Epithelial cell of proximal tubule (primary cell): Measurements from ENCODE around the gene SMTNL2. TPM values are rescaled to one million over a fixed set of nuclear protein-coding genes. Genes with fewer than 3 reads are reported as not detected.

Experiments
- DNase-seq: peaks from one replicate; pipeline ENCODE4 v3.0.0-alpha.2; 2011; ENCODE audit warnings: low read depth
- H3K4me3 ChIP-seq: 2 replicates; pipeline ENCODE4 v1.5.1; 2011; ENCODE audit warnings: low read depth, mild to moderate bottlenecking, low read length
- total RNA-seq: library from RNA; depleted of rRNA; stranded (reverse); fragments of >200 nt; gene quantifications from 2 replicates; pipeline ENCODE4 v1.2.3, GENCODE V29; 2015
- TF ChIP-seq, protein P1 (sequence below): conservative IDR thresholded peaks from 2 replicates; pipeline ENCODE4 v1.5.1; 2012; ENCODE audit warnings: low read depth, mild to moderate bottlenecking, low read length

Gene SMTNL2
- 0.07 and 1.3 TPM in 2 replicates for total RNA-seq

DNA sequence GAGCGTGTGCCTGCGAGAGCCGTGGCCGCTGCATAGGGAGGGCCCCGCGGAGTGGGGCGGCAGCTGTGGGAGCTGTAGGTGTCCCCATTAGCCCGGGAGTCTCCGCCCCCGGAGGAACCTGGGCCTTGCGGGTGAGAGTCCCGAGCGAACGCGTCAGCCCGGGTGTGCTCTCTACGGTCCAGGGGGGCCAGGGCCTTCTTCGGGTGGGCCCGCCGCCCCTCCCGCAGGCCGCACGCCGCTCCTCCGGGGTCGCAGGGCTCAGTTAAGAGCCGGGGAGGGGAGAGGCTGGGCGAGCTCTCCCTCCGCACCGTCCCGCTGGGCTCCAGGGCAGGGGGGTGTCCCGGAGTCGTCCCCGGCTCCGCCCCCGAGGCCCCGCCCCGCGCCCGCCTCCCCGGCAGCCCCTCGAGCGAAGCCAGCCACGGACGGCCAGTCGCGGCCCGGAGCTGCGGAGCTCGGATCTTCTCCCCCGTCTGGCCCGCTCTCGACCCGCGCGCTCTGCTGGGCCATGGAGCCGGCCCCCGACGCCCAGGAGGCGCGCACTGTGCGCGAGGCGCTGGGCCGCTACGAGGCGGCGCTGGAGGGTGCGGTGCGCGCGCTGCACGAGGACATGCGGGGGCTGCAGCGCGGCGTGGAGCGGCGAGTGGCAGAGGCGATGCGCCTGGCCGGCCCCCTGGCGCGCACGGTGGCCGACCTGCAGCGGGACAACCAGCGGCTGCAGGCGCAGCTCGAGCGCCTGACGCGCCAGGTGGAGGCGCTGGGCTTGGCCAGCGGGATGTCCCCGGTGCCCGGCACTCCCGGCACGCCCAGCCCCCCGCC is at the start of gene SMTNL2:
TSS of gene SMTNL2 (plus strand) at position 429 of the 816 bp plus-strand sequence. CDS start at position 506, 77 bp downstream.
- TF ChIP-seq, protein P1, sequence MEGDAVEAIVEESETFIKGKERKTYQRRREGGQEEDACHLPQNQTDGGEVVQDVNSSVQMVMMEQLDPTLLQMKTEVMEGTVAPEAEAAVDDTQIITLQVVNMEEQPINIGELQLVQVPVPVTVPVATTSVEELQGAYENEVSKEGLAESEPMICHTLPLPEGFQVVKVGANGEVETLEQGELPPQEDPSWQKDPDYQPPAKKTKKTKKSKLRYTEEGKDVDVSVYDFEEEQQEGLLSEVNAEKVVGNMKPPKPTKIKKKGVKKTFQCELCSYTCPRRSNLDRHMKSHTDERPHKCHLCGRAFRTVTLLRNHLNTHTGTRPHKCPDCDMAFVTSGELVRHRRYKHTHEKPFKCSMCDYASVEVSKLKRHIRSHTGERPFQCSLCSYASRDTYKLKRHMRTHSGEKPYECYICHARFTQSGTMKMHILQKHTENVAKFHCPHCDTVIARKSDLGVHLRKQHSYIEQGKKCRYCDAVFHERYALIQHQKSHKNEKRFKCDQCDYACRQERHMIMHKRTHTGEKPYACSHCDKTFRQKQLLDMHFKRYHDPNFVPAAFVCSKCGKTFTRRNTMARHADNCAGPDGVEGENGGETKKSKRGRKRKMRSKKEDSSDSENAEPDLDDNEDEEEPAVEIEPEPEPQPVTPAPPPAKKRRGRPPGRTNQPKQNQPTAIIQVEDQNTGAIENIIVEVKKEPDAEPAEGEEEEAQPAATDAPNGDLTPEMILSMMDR: no peak
- H3K4me3 ChIP-seq: peak within 1 kb of the TSS; percentile 57
- no peak for DNase-seq

DNA sequence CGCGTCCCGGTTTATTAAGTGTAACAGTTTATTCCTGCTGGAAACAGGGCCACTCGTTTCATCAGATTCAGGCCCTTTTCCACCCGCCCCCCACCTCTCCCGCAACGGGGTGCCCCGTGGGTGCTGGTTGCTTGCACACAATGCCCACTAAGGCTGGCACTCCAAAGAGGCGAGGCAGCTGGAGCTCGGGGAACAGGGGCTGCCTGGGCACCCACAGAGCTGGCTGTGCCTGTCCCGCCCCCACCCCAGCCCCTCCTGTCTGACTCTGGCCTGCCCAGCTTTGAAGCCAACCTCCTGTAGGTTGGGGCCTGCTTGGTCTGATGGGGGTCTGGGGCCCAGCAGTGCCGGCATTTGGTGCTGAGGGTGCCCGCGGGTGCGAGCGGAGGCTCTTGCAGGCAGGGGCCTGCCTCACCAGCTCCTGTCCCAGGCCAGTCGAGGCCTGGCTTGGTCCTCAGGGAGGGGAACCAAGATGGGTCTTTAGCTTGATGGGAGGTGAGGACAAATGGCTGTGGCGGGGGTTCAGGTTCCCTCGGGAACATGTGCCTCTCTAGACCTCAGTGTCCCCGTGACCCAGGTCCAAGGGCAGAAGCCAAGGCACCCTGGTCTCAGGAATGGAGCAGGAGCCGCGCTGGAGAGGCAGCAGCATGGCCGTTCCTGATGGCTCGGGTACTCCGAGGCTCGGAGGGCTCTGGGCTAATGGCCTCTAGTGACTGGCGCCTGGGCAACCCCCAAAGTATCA is 49.2 kb upstream of the SMTNL2 start:
- TF ChIP-seq, protein P1: no peak
- no peak overlapping the region for H3K4me3 ChIP-seq
- no peak for DNase-seq

DNA sequence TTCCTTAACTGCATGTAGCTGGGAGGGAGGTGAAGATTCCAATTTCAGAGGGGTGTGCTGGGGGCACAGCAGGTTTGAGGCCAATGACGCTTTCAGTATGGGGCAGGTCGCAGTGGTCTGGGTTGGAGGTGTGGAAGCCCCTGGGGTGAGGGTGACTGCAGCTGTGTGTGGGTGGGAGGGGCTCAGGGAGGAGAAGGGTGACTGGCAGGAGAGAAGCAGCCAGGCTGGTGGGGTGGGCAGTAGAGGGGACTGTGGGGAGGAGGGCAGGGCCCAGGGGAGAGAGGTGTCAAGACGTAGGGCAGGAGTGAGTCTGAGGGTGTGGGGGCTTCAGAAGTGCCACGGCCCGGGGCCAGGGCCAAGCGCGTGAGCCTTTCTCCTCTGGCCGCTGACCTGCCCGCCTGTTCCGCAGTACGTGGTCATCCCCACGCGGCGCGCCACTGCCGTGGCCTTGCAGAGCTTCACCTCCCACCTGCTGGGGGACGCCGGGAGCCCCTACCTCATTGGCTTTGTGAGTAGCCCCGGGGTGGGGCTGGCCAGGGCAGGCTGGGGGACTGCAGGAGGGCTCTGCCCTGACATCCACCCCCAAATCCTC is 48.6 kb upstream of the SMTNL2 start:
- DNase-seq: no peak
- no peak overlapping the region for H3K4me3 ChIP-seq
- TF ChIP-seq, protein P1: no peak

DNA sequence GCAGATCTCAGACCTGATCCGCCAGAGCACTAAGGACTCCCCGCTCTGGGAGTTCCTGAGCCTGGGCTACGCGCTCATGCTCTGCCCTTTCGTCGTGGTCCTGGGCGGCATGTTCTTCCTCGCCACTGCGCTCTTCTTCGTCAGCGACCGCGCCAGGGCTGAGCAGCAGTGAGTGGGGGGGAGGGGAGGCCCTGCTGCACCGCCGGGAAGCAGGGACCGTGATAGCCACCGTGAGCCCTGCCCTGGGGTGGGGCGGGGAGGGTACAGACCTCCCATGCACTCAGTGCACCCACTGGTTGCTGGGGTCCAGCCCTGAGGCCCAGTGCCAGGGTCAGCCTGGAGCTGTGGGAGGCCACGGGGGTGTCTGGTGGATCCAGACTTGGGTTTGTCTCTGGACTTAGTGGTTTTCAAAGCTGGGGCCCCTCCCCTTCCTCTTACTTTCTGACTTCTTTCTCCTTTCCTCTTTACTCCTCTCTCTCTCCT is 48.0 kb upstream of the SMTNL2 start:
- TF ChIP-seq, protein P1: no peak
- H3K4me3 ChIP-seq: no peak overlapping the region
- no peak for DNase-seq

DNA sequence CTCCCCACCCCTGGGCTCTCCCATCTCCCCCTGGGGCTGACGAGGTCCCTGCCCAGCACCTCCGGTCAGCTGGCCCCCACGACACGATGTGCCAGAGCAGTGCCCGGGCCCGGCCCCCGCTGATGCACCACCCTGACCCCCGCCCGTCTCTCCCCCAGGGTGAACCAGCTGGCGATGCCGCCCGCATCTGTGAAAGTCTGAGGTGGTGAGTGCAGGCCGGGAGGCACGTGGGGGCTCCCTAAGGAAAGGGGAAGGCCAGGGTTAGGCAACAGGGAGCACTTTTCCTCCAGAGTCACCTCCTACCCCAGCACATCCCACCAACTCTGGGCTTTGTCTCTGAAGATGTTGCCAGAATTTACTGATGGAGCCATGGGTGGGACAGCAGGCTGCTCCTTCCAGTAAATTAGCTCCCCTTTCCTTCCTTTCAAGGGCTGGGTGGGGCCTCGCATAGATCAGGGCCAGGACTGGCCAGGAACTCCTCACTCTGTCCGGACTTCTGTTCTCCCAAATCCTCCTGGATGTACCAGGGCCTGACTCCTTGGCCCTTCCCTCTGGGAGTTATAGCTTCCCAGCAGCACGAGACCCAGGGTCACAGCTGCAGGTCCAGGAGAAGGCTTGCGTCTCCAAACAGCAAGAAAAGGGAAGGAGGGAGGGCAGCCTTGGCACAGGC is 47.5 kb upstream of the SMTNL2 start:
- TF ChIP-seq, protein P1: no peak
- no peak overlapping the region for H3K4me3 ChIP-seq
- no peak for DNase-seq

DNA sequence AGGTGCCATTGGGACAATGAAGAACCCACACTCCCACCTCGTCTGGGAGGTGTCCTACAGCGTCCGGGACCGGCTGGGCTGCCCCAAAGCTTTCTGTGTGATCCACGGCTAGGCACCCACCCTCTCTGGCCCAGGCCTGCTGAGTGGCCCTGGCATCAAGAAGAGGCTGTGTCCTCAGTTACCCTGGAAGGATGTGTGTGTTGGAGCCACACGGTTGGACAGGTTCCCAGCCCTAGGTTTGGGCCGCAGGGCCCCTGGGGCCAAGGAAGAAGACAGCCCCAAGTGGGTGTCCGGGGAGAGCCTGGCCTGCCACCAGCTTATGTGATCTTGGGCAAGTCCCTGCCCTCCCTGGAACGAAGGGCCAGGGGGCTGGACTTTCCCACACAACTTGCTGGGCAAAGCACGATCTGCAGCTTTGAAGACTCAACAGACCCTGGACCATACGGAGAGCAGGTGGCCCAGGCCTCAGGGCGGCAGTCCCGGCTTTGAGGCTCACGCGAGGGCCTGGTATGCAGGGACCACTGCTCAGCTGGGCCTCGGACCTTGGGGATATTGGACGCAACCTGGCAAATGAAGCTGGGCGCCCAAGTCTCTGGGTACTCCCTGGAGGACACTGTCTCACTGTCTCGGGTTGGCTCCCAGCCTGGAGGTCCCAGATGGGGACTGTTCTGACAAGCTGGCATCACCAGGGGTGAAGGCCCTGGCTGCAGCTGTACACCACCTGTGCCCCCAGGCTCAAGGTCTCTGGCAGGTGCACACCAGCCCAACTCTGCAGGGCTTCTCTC is 46.7 kb upstream of the SMTNL2 start:
- TF ChIP-seq, protein P1: no peak
- no peak overlapping the region for H3K4me3 ChIP-seq
- DNase-seq: no peak
